Erythroblast (primary cell): ENCODE results near the gene AFAP1L2.

Source experiments
- GATA1 ChIP-seq: IDR thresholded peaks from 2 replicates; pipeline ENCODE4 v1.6.1; 2011; ENCODE audit warnings: low read depth, mild to moderate bottlenecking, control low read depth, low read length, moderate library complexity
- POLR2A ChIP-seq: IDR thresholded peaks from 2 replicates; pipeline ENCODE4 v1.6.1; 2011; ENCODE audit warnings: mild to moderate bottlenecking, low read length

- TF ChIP-seq POLR2A (no peak), GATA1 (no peak)
Measured at GRCh38 chr10:114257498-114257897, 146.8 kb downstream of the AFAP1L2 start.
